NT2/D1 (cell line): ENCODE results near the gene UGGT1.

ENCODE experiments used
- YY1 ChIP-seq: IDR thresholded peaks from 2 replicates; pipeline ENCODE4 v1.6.1; 2011; ENCODE audit not compliant: insufficient read length, insufficient read depth
- ZNF274 ChIP-seq: IDR thresholded peaks from 2 replicates; pipeline ENCODE4 v1.6.1; 2011; ENCODE audit warnings: mild to moderate bottlenecking, low read depth, low read length

- TF ChIP-seq ZNF274 (no peak), YY1 (no peak)
Measured at GRCh38 chr2:128179461-128179755, 88.4 kb downstream of the UGGT1 start.
